ENCODE measurements around the gene RAB40B.

- TF ChIP-seq EZH2 (IDR thresholded peaks at IDR 0.05; ENCODE audit: low read length, unreplicated experiment) (no peak), CTCF (conservative IDR thresholded peaks at IDR 0.05; ENCODE audit: low read depth, low read length) (no peak)
Measured at GRCh38 chr17:82640036-82640435, 58.5 kb downstream of the RAB40B start.
